IMR-90 (cell line): Measurements from ENCODE around the gene NAMPT. TPM values are rescaled to one million over a fixed set of nuclear protein-coding genes. Genes with fewer than 3 reads are reported as not detected.

Source experiments
- ATAC-seq: fragments of 200-7000 bp; cut with Tn5 transposase; 2 replicates; pipeline ENCODE4 v1.9.1; 2020; ENCODE audit warnings: low read depth, mild to moderate bottlenecking, moderate library complexity
- BruUV-seq: library from RNA; stranded (reverse); fragments of 400-500 nt; replicated peaks from 2 replicates; lab custom pipeline; 2021; lab: Mats Ljungman, UMichigan
- CTCF ChIA-PET: fragments of 300-600 bp; formaldehyde crosslinking; extraction: SDS; loops from one replicate; lab custom pipeline; 2021; ENCODE audit warnings: antibody characterized with exemption; lab: Yijun Ruan, JAX
- POLR2A ChIA-PET: fragments of 300-600 bp; sonication (Branson Sonifier 250); formaldehyde crosslinking; loops from one replicate; lab custom pipeline; 2022; ENCODE audit warnings: antibody characterized with exemption; ENCODE audit not compliant: unreplicated experiment; lab: Charles Lee
- DNase-seq: peaks from one replicate; pipeline ENCODE4 v3.0.0; 2013
- H2AFZ ChIP-seq: replicated peaks from 2 replicates; pipeline ENCODE3; 2013; ENCODE audit warnings: low read length, mild to moderate bottlenecking; ENCODE audit not compliant: poor library complexity
- H2AK5ac ChIP-seq: 2 replicates; pipeline ENCODE4 v1.6.1; 2013; ENCODE audit warnings: low read depth, low read length, inconsistent platforms
- H2AK9ac ChIP-seq: replicated peaks from 2 replicates; pipeline ENCODE3; 2013; ENCODE audit warnings: mild to moderate bottlenecking, low read depth, low read length, moderate library complexity; ENCODE audit not compliant: poor library complexity
- H2BK120ac ChIP-seq: 2 replicates; pipeline ENCODE4 v1.6.1; 2013; ENCODE audit warnings: low read depth, low read length, inconsistent platforms
- H2BK15ac ChIP-seq: 3 replicates; pipeline ENCODE4 v1.6.1; 2013; ENCODE audit warnings: low read depth, low read length, inconsistent platforms
- H2BK20ac ChIP-seq: 2 replicates; pipeline ENCODE4 v1.6.1; 2013; ENCODE audit warnings: low read depth, mild to moderate bottlenecking, inconsistent platforms, low read length, moderate library complexity
- H2BK5ac ChIP-seq: 2 replicates; pipeline ENCODE4 v1.6.1; 2013; ENCODE audit warnings: mild to moderate bottlenecking, low read depth, low read length, inconsistent platforms; ENCODE audit not compliant: poor library complexity, severe bottlenecking
- H3K14ac ChIP-seq: replicated peaks from 2 replicates; pipeline ENCODE4 v1.6.1; 2013; ENCODE audit warnings: low read depth, low read length, inconsistent platforms
- H3K18ac ChIP-seq: 2 replicates; pipeline ENCODE4 v1.6.1; 2013; ENCODE audit warnings: low read depth, low read length, control low read depth
- H3K23ac ChIP-seq: 2 replicates; pipeline ENCODE4 v1.6.1; 2013; ENCODE audit warnings: low read depth, low read length, inconsistent platforms
- H3K27ac ChIP-seq: 2 replicates; pipeline ENCODE4 v1.5.1; 2013; ENCODE audit warnings: mild to moderate bottlenecking, control low read depth, low read length; ENCODE audit not compliant: insufficient read depth
- H3K27me3 ChIP-seq: 2 replicates; pipeline ENCODE4 v1.6.1; 2013; ENCODE audit warnings: low read length; ENCODE audit not compliant: control insufficient read depth, insufficient read depth
- H3K36me3 ChIP-seq: 2 replicates; pipeline ENCODE4 v1.6.1; 2013; ENCODE audit warnings: low read length, mixed read lengths; ENCODE audit not compliant: control insufficient read depth, insufficient read depth
- H3K4ac ChIP-seq: 2 replicates; pipeline ENCODE4 v1.6.1; 2013; ENCODE audit warnings: low read depth, low read length, inconsistent platforms
- H3K4me1 ChIP-seq: 2 replicates; pipeline ENCODE4 v1.6.1; 2013; ENCODE audit warnings: low read length, mixed read lengths; ENCODE audit not compliant: control insufficient read depth, insufficient read depth
- H3K4me2 ChIP-seq: 2 replicates; pipeline ENCODE4 v1.6.1; 2013; ENCODE audit warnings: low read depth, mild to moderate bottlenecking, control low read depth, low read length, moderate library complexity
- H3K4me3 ChIP-seq: 2 replicates; pipeline ENCODE4 v1.5.1; 2013; ENCODE audit warnings: low read depth, mild to moderate bottlenecking, control low read depth, low read length, moderate library complexity; ENCODE audit not compliant: insufficient read depth
- H3K56ac ChIP-seq: 2 replicates; pipeline ENCODE4 v1.6.1; 2013; ENCODE audit warnings: low read length, inconsistent platforms; ENCODE audit not compliant: insufficient read depth; ENCODE audit errors: extremely low read depth
- H3K79me1 ChIP-seq, 2 experiments: 2 replicates each; pipeline ENCODE4 v1.6.1; 2013; ENCODE audit warnings: low read length in 2 of 2, inconsistent platforms in 1 of 2, low read depth in 1 of 2
- H3K9ac ChIP-seq: 2 replicates; pipeline ENCODE4 v1.6.1; 2013; ENCODE audit warnings: low read depth, low read length, control low read depth
- H3K9me1 ChIP-seq: 2 replicates; pipeline ENCODE4 v1.6.1; 2013; ENCODE audit warnings: low read length, inconsistent platforms; ENCODE audit not compliant: insufficient read depth
- H3K9me3 ChIP-seq: 2 replicates; pipeline ENCODE4 v1.6.1; 2013; ENCODE audit warnings: low read length; ENCODE audit not compliant: control insufficient read depth, insufficient read depth
- H4K20me1 ChIP-seq: 2 replicates; pipeline ENCODE4 v1.6.1; 2013; ENCODE audit warnings: low read length, inconsistent platforms; ENCODE audit not compliant: insufficient read depth
- H4K5ac ChIP-seq: 2 replicates; pipeline ENCODE4 v1.6.1; 2013; ENCODE audit warnings: mild to moderate bottlenecking, low read depth, low read length, control low read depth
- H4K8ac ChIP-seq, 2 experiments: 2 replicates each; pipeline ENCODE4 v1.6.1; 2013; ENCODE audit warnings: low read depth in 2 of 2, low read length in 2 of 2, control low read depth in 1 of 2, inconsistent platforms in 1 of 2
- H4K91ac ChIP-seq: 2 replicates; pipeline ENCODE4 v1.6.1; 2013; ENCODE audit warnings: low read depth, low read length, inconsistent platforms; ENCODE audit not compliant: insufficient read depth
- CEBPB ChIP-seq: IDR thresholded peaks from 2 replicates; pipeline ENCODE4 v1.6.1; 2012; ENCODE audit warnings: low read depth, low read length, improper control_type of control experiment
- CHD1 ChIP-seq: IDR thresholded peaks from 2 replicates; pipeline ENCODE4 v1.6.1; 2012; ENCODE audit warnings: low read depth, low read length, improper control_type of control experiment
- ELK1 ChIP-seq: fragments of 150-350 bp; IDR thresholded peaks from 2 replicates; pipeline ENCODE4 v1.6.1; 2016; ENCODE audit warnings: low read depth, mild to moderate bottlenecking, low read length, moderate library complexity, borderline replicate concordance
- MAFK ChIP-seq: IDR thresholded peaks from 2 replicates; pipeline ENCODE4 v1.6.1; 2012; ENCODE audit warnings: low read depth, low read length, improper control_type of control experiment
- MXI1 ChIP-seq: IDR thresholded peaks from 2 replicates; pipeline ENCODE4 v1.6.1; 2012; ENCODE audit warnings: low read depth, mild to moderate bottlenecking, low read length, moderate library complexity, borderline replicate concordance
- NFE2L2 ChIP-seq: fragments of 150-350 bp; IDR thresholded peaks from 2 replicates; pipeline ENCODE4 v1.6.1; 2016; ENCODE audit warnings: low read depth, mild to moderate bottlenecking, low read length
- POLR2A ChIP-seq: IDR thresholded peaks from 2 replicates; pipeline ENCODE4 v1.6.1; 2012; ENCODE audit warnings: mild to moderate bottlenecking, low read depth, low read length
- RCOR1 ChIP-seq: IDR thresholded peaks from 2 replicates; pipeline ENCODE4 v1.6.1; 2012; ENCODE audit warnings: mild to moderate bottlenecking, low read length, improper control_type of control experiment; ENCODE audit not compliant: insufficient replicate concordance
- RFX5 ChIP-seq: IDR thresholded peaks from 2 replicates; pipeline ENCODE4 v1.8.0; 2012; ENCODE audit warnings: low read depth, mild to moderate bottlenecking, low read length, moderate library complexity
- SMC3 ChIP-seq: fragments of 150-350 bp; IDR thresholded peaks from 2 replicates; pipeline ENCODE4 v1.6.1; 2016; ENCODE audit warnings: low read depth, mild to moderate bottlenecking, antibody characterized with exemption, low read length, moderate library complexity
- WGBS, 2 experiments: methylation state at CpG; one replicate each; pipeline versions ENCODE4 v1.1.5 to v1.1.7; 2013; ENCODE audit warnings: missing lambda C conversion rate in 2 of 2; ENCODE audit not compliant: insufficient read length in 1 of 2; ENCODE audit errors: extremely low coverage in 2 of 2; 5-methylcytosine and 5-hydroxymethylcytosine counted together
- dilution Hi-C: fragments of 300-500 bp; cut with HindIII; formaldehyde crosslinking; loops from one replicate; pipeline ENCODE4 v1.14.3; 2018; ENCODE audit warnings: low sequenced_read_pairs; ENCODE audit not compliant: unreplicated experiment
- in situ Hi-C: fragments of 300-500 bp; cut with MboI; formaldehyde crosslinking; loops from 3 replicates; pipeline ENCODE4 v1.14.3; 2019; ENCODE audit warnings: low sequenced_read_pairs, inconsistent platforms, mixed read lengths
- intact Hi-C: fragments of 100-400 bp; cut with micrococcal nuclease; formaldehyde crosslinking; loops from 2 replicates; pipeline ENCODE4 v1.10.0; 2022
- polyA plus RNA-seq, 3 experiments: library from polyadenylated mRNA; depleted of rRNA; stranded (reverse); fragments of >200 nt; gene quantifications; 2 replicates each; pipeline ENCODE4 v1.2.3, GENCODE V29; 2012; ENCODE audit warnings: low replicate concordance in 1 of 3
- total RNA-seq: library from RNA; depleted of rRNA; stranded (reverse); fragments of >200 nt; gene quantifications from 2 replicates; pipeline ENCODE4 v1.2.3, GENCODE V29; 2012

Gene NAMPT
- total and polyA plus RNA-seq, 2 of the 4 experiments (the other 2 are of a cell fraction): 13.3 to 31.7 TPM

GRCh38 chr7:106236065-106236464 is 48.7 kb downstream of the NAMPT start:
- dilution Hi-C loops: no loop called here

More at GRCh38 chr7:106236065-106236464, 48.7 kb downstream of the NAMPT start:
- H3K18ac ChIP-seq: no peak overlapping the region
- H2AFZ ChIP-seq: no peak overlapping the region
- WGBS, 2 experiments: 80% methylated on average over 1 of the region's 5 CpGs; no CpG with 5 or more reads in 1 of the 2 experiments
- TF ChIP-seq MXI1: no peak
- TF ChIP-seq NFE2L2: no peak
- TF ChIP-seq CHD1: no peak
- TF ChIP-seq ELK1: no peak
- TF ChIP-seq RFX5: no peak
- TF ChIP-seq RCOR1: no peak
- TF ChIP-seq POLR2A: no peak
- no peak for TF ChIP-seq CEBPB
- TF ChIP-seq SMC3: no peak
- no peak for TF ChIP-seq MAFK
- POLR2A ChIA-PET: no interaction called here
- H2BK5ac ChIP-seq: no peak overlapping the region
- peaks cover 2% of the 10 kb centered on the region; the same call in 1 of the 2 replicates for H3K27me3 ChIP-seq
- no peak overlapping the region for H3K9ac ChIP-seq
- intact Hi-C loops (no loop called here), in situ Hi-C loops (no loop called here)
- H2AK5ac ChIP-seq: no peak overlapping the region
- H4K5ac ChIP-seq: no peak overlapping the region
- no peak overlapping the region for H3K23ac ChIP-seq
- no peak overlapping the region for H2AK9ac ChIP-seq
- no peak overlapping the region for H4K91ac ChIP-seq
- H3K4me2 ChIP-seq: no peak overlapping the region
- no peak for ATAC-seq
- H3K9me3 ChIP-seq: no peaks in the 10 kb centered on the region
- H3K56ac ChIP-seq: no peak overlapping the region
- H3K9me1 ChIP-seq: no peaks in the 10 kb centered on the region
- H2BK120ac ChIP-seq: no peak overlapping the region
- H4K8ac ChIP-seq: no peak overlapping the region
- H3K4ac ChIP-seq: no peak overlapping the region
- no TSS peak for BruUV-seq
- H3K79me1 ChIP-seq: no peaks in the 10 kb centered on the region
- no peak overlapping the region for H3K4me3 ChIP-seq
- H3K4me1 ChIP-seq: no peaks in the 10 kb centered on the region
- H3K14ac ChIP-seq: no peak overlapping the region
- H4K20me1 ChIP-seq: no peaks in the 10 kb centered on the region
- H2BK15ac ChIP-seq: no peak overlapping the region
- no peak overlapping the region for H2BK20ac ChIP-seq
- no peaks in the 10 kb centered on the region for H3K36me3 ChIP-seq
- CTCF ChIA-PET: no interaction called here
- no peak overlapping the region for H3K27ac ChIP-seq
- DNase-seq: no peak
